NCI-H345 treated with DMSO at 0.1 percent for 48 hours (cell line): ENCODE results near the gene ARID5A.

Experiments used
- DNase-seq: peaks from one replicate; lab custom pipeline; 2025; ENCODE audit not compliant: unreplicated experiment; lab: John Stamatoyannopoulos, UW

The ARID5A gene

DNA sequence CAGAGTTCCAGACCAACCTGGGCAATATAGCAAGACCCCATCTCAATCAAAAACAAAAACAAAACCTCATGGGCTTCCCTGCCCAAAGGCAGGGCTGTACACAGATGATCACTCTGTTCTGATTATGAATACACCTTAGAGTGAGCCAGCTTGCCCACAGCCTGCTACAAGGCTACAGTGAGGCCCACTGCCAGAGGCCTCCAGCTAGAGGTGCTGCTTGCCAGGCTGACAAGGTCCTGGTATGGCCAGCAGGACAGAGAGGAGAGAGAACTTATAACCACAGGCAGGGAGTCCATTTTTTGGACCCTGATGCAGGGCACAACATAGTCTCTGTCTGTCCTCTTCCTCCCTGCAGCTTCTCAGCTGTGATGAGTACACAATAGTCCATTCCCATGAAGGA lies 60.0 kb downstream of the ARID5A start:
- DNase-seq = no peak

DNA sequence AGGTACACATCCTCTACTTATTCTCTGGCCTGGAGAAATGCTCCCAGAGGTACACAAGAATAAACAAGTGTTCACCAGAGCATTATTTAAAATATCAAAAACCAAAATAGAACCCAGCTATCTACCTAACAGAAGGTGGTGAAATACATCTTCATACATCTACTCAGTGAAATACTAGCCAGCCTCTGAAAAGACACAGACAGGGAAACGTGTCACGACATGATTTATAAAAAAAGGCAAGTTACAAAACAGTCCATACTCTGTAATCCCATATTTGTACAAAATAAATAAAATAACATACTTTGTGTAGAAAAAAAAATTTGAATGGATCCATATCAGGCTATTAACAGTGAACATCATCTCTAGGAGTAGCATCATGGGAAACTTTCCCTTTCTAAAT lies 63.4 kb downstream of the ARID5A start:
- no peak for DNase-seq

DNA sequence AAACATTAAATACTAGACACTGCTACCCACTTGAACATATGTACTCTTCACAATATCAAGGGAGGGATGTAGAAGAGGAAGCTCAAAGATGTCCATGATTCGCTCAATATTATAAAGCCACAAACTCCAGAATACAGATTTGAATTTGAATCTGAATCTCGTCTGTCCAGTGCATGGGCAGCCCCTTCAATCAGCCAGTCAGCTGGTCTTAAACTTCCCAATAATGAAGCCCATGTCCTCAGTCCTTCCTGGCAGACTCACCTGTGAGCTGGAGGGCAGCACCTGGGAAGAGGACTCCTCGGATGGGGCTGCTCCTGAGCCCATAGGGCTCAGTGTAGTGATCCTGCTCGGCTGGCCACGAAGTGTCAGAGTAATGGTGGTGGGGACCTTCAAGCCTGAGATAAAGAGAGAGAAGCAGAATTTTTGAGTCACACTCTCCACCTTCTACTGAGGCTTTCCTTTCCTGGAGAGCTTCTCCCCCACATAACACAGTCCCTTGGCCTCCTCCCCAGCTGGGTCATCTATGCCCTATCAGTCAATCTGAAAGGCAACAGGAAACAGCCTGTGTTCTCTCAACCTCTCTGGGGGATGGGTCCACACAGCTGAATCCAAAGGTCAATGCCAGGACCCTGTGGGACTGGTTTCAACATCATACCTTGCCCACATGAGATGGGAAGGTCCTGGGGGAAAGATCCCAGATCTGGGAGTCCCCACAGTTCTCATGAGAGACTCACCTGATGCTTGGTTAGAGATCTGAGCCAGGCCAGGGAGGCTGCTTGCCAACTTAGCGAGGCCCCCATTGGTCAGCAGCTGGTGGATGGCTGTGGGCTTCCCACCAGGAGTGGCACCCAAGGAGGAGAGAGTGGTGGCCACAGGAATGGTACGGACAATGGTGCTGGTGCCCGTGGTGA lies 65.1 kb downstream of the ARID5A start:
- DNase-seq = no peak
